HUES6 (cell line): ENCODE results near the gene PRDM15.

Experiments
- H3K27ac ChIP-seq: 2 replicates; pipeline ENCODE4 v1.7.0; 2013; ENCODE audit warnings: low read depth, mild to moderate bottlenecking, low read length, inconsistent platforms
- H3K27me3 ChIP-seq: 2 replicates; pipeline ENCODE4 v1.6.1; 2013; ENCODE audit warnings: low read length; ENCODE audit not compliant: control insufficient read depth, insufficient read depth
- H3K36me3 ChIP-seq: 2 replicates; pipeline ENCODE4 v1.6.1; 2013; ENCODE audit warnings: low read length; ENCODE audit not compliant: control insufficient read depth, insufficient read depth
- H3K4me1 ChIP-seq: 2 replicates; pipeline ENCODE4 v1.6.1; 2013; ENCODE audit warnings: low read length; ENCODE audit not compliant: control insufficient read depth, insufficient read depth
- H3K4me3 ChIP-seq: 2 replicates; pipeline ENCODE4 v1.5.1; 2013; ENCODE audit warnings: low read depth, low read length
- H3K9ac ChIP-seq: one replicate; pipeline ENCODE4 v1.6.1; 2013; ENCODE audit warnings: mild to moderate bottlenecking, low read length
- H3K9me3 ChIP-seq: 2 replicates; pipeline ENCODE4 v1.6.1; 2013; ENCODE audit warnings: low read depth, low read length; ENCODE audit not compliant: control insufficient read depth, insufficient read depth

The PRDM15 gene

DNA sequence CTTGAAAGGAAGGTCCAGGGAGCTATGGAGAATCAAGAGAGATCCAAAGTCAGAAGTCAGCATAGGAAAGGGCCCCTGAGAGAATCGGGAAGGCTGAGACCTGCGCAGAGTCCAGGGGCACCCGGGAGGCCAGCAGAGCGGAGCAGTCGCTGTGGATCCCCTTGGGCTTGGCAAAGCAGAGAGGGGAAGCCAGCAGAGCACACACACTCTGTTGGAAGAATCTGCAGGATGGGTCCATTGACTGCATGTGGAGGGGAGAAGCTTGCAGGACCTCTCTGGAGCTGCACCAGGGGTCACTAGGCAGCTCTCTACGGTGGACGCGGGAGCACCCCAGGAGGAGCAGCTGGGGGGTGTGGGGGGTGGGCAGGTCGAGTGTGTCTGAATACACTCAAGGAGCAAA, 118.7 kb downstream of the PRDM15 start:
- Histone ChIP-seq H3K27ac (no peak overlapping the region), H3K4me3 (no peak overlapping the region), H3K36me3 (peaks cover 10% of the 10 kb centered on the region; the same call in 1 of the 2 replicates), H3K4me1 (peaks cover 61% of the 10 kb centered on the region), H3K9me3 (no peaks in the 10 kb centered on the region), H3K9ac (no peak overlapping the region), H3K27me3 (peaks cover 42% of the 10 kb centered on the region)

DNA sequence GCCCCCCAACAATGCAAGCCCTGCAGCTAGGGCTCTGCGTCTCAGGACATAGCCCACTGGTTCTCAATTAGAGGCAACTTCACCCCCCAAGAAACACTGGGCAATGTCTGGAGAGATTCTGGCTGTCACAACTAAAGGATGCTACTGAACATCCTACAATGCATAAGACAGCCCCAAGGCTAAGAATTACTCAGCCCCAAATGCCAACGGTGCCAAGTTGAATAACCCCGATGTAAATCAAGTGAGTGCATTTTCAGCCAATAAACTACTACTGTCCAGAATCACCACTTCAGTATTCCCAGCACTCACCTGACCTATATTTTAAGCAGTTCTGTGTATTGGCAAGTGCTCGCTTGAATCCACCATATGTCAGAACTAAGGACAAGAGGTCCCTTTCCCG, 119.2 kb downstream of the PRDM15 start:
- Histone ChIP-seq H3K9me3 (no peaks in the 10 kb centered on the region), H3K36me3 (peaks cover 10% of the 10 kb centered on the region; the same call in 1 of the 2 replicates), H3K4me1 (peaks cover 61% of the 10 kb centered on the region), H3K27me3 (peaks cover 37% of the 10 kb centered on the region), H3K27ac (no peak overlapping the region), H3K9ac (no peak overlapping the region), H3K4me3 (no peak overlapping the region)

DNA sequence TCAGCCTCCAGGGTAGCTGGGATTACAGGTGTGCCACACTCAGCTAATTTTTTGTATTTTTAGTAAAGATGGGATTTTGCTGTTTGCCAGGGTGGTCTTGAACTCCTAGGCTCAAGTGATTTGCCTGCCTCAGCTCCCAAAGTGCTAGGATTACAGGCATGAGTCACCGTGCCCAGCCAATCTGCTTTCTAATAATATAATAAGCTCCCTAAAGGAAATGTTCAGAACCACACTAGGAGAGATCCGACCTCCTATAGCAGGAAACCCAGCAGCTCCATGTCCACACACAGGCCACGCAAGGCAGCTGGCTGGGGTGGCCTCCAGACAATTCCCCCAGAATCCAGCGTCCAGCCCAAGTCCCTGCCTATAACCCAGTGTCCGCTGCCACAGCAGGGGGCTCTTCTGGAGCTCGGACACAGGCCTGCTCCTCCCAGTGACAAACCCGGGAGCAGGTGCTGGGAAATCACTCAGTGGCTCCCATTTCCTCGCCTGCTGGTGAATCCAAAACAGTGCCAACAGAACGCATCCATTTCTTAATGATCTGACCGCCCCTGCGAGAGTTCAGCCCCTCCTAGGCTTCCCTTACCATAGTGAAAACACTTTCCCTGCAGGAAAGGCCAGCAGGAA, 119.8 kb downstream of the PRDM15 start:
- peaks cover 31% of the 10 kb centered on the region for H3K27me3 ChIP-seq
- no peak overlapping the region for H3K27ac ChIP-seq
- no peak overlapping the region for H3K9ac ChIP-seq
- no peaks in the 10 kb centered on the region for H3K9me3 ChIP-seq
- H3K4me3 ChIP-seq, result no peak overlapping the region
- H3K36me3 ChIP-seq, result peaks cover 10% of the 10 kb centered on the region; the same call in 1 of the 2 replicates
- peaks cover 61% of the 10 kb centered on the region for H3K4me1 ChIP-seq

DNA sequence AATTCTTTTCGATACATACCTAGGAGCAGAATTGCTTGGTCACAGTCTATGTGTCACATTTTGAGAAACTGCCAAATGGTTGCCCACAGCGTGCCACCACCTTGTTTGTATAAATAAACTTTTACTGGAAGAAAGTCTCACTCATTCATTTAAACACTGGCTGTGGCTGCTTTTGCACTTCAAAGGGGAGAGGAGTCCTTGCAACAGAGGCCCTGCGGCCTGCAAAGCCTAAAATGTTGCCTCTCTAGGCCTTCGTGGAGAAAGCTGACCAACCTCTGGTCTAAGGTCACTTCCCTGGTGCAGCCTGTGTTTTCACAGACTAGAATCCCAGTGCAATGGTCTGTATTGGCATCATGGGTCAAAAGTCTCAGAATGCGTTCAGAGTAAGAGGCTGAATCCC, 120.6 kb downstream of the PRDM15 start:
- Histone ChIP-seq H3K27ac (no peak overlapping the region), H3K9me3 (no peaks in the 10 kb centered on the region), H3K36me3 (peaks cover 10% of the 10 kb centered on the region; the same call in 1 of the 2 replicates), H3K4me1 (peaks cover 61% of the 10 kb centered on the region), H3K9ac (no peak overlapping the region), H3K27me3 (peaks cover 23% of the 10 kb centered on the region), H3K4me3 (no peak overlapping the region)

DNA sequence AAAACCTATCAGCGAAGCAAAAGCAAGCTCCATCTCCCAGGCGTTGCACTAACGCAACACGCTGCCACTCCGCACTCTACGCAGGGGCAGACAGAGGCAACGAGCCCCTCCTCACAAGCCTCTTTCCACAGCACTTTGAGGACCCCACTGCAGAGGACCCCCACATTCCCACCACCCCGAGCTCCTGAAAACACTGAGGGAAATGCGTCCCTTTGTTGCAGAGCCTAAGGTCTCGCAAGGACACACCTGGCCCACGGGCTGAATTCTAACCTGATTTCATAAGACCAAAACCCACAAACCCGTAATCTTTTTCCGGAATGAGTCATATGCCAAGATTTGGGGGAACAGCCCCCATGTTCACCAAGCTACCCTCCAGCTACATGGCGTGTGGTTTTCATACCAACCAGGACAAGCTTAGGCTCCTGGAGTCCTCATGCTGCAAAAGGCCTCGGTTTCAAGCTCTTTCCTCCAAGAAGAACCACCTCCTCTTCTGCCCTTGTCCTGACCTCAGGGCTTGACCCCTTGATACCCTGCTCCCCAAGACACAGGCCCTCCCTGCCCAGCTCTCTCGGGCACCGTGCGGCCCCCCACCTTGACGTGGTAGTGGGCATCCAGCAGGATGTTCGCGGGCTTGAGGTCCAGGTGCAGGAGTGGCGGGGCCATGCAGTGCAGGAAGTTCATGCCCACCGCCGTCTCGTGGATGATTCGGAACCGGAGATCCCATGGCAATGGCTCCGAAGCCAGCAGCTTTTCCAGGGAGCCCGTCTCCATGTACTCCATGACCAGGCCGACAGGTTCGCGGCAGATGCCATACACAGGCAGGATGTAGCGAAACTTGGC, 123.0 kb downstream of the PRDM15 start:
- H3K27me3 ChIP-seq, result peaks cover 5% of the 10 kb centered on the region; the same call in 1 of the 2 replicates
- H3K36me3 ChIP-seq, result peaks cover 10% of the 10 kb centered on the region; the same call in 1 of the 2 replicates
- H3K4me1 ChIP-seq, result peaks cover 67% of the 10 kb centered on the region

DNA sequence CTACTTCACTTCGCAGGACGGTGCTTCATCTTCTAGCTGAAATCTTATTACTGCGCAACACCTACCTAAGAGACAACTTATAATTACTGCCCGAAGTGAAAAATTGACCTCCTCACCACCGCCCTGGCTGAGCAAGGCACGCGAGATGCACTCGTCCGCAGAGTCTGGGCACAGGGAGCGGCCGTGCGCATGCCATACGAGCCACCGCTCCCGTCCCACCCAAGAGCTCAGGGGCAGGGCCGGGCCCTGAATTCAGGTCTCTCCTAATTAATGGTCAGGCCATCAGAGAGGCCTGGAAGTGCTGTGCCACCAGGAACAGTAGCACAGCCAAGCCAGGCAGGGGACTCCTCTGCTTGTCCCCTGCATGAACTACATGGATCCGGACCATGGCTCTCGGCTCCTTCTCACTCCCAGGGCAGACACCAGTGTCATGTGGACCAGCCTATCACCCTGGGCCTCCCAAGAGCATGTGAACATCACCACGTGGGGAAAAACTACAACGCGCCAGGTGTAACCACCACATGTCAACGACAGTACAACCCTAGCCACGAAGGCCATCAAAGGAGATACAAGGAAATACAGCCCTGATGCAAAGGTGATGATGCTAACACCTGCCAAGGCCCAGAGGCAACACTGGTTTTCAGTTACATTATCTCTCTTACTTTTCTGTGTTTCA, 123.7 kb downstream of the PRDM15 start:
- peaks cover 12% of the 10 kb centered on the region; the same call in 1 of the 2 replicates for H3K36me3 ChIP-seq
- no peaks in the 10 kb centered on the region for H3K9me3 ChIP-seq
- no peak overlapping the region for H3K27ac ChIP-seq
- no peaks in the 10 kb centered on the region for H3K27me3 ChIP-seq
- no peak overlapping the region for H3K9ac ChIP-seq
- peaks cover 66% of the 10 kb centered on the region for H3K4me1 ChIP-seq
- H3K4me3 ChIP-seq, result no peak overlapping the region

More for the DNA sequence above, 123.0 kb downstream of the PRDM15 start:
- no peaks in the 10 kb centered on the region for H3K9me3 ChIP-seq
- no peak overlapping the region for H3K9ac ChIP-seq
- no peak overlapping the region for H3K4me3 ChIP-seq
- H3K27ac ChIP-seq, result no peak overlapping the region

DNA sequence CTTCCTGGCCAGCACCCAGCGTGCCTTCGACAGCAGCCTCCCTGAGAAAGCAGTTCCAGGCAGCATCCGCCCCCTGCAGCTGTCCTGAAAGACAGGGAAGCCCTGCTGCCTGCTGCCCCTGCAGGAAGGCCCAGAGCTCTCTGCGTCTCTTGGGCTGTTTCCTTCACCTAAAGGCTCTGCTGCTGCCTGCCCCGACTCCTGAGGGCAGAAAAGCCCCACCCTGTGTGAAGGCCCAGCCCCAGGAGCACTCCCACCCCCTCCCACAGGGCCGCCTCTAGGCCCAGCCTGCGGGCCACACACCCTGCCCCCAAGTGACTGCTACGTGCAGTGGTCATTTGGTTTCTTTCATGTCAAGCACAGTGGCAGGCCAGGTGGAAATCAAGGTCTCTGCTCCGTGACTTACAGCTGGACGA, 124.7 kb downstream of the PRDM15 start:
- no peak overlapping the region for H3K9ac ChIP-seq

DNA sequence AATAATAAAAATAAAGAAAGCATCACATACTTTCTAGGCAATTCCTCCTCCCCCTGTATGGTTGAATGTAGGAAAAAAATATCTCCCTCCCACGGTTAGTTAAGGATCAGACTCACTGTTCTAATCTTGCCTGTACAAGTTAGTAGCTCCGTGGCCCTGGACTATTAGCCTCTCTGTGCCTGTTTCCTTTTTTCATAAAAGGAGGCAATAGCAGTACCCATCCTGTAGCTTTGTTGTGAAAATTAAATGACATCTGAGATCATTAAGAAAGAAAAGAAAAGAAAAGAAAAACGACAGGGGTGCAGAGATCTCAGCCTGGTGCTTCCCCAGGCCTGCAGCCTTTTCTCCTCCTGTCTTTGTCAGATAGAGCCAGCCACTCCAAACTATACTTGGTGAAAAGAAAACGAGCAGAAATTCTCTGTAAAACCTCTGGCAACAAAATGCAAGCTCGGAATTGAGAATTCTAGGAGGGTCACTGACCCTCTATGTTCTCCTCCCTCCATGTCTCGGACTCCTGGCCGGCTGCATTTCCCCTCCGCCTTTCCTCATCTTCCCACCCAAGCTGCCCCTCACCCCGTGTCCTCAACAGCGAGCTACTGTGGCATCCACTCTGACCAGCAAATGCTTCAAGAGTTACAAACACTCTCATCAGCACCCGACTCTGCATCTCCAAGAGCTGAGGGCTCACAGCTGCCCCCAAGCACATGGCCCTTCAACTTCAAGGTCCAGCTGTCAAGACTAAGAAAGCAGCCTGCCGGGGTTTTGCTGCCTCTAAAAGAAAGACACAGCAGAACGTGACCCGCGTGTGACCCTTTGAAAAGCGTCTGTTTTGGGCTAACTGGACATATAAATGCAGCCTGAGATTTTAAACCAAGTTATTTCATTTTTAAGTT, 125.9 kb downstream of the PRDM15 start:
- H3K4me3 ChIP-seq, result no peak overlapping the region
- peaks cover 49% of the 10 kb centered on the region for H3K4me1 ChIP-seq
- H3K9ac ChIP-seq, result no peak overlapping the region
- H3K27me3 ChIP-seq, result no peaks in the 10 kb centered on the region
- H3K9me3 ChIP-seq, result no peaks in the 10 kb centered on the region
- no peak overlapping the region for H3K27ac ChIP-seq
- H3K36me3 ChIP-seq, result peaks cover 24% of the 10 kb centered on the region

More for the DNA sequence above, 124.7 kb downstream of the PRDM15 start:
- Histone ChIP-seq H3K9me3 (no peaks in the 10 kb centered on the region), H3K36me3 (peaks cover 16% of the 10 kb centered on the region; the same call in 1 of the 2 replicates), H3K4me1 (peaks cover 61% of the 10 kb centered on the region), H3K4me3 (no peak overlapping the region), H3K27me3 (no peaks in the 10 kb centered on the region), H3K27ac (no peak overlapping the region)

DNA sequence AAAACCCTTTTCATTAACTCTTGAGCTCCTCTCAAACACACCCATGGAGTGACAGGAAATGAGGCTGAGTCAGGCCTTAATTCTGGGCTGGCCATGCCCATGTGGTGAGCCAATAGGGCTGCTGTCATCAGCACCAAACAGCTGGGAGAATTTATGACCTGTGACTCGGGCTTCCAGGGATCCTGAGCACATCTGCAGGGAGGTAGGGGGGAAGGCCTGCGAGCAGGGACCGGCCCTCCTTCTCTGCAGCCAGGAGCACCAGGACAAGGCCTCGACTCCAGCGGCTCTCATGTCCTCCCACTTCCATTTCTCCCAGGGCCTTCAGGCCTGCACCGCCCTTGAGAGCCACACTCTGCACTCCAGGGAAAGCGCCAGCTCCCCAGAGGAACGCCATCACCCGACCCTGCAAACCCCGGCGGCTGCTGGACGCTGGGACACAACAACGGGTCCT, 126.9 kb downstream of the PRDM15 start:
- no peaks in the 10 kb centered on the region for H3K27me3 ChIP-seq
- no peaks in the 10 kb centered on the region for H3K9me3 ChIP-seq
- H3K36me3 ChIP-seq, result peaks cover 30% of the 10 kb centered on the region
- no peak overlapping the region for H3K9ac ChIP-seq
- H3K27ac ChIP-seq, result no peak overlapping the region
- H3K4me1 ChIP-seq, result peaks cover 49% of the 10 kb centered on the region
- H3K4me3 ChIP-seq, result no peak overlapping the region

DNA sequence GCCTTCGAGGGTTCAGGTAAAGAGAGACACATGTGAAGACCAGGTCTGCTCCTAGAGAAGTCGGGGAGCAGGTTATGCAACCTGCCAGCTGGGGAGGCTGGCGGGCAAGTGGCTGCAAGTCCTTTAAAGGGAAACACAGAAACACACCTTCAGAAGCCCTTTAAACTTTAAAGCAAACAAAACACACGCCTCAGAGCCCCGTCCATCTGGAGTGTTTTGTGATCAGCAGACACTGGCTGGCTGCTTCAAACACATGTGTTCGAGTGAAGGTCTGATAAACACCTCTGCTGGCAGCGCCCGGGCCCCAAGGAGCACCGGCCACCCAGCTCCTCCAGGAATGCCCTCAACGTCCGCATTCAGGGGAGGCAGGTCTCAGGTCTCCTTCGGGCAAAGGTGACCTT, 127.5 kb downstream of the PRDM15 start:
- Histone ChIP-seq H3K36me3 (peaks cover 33% of the 10 kb centered on the region), H3K27ac (no peak overlapping the region), H3K9me3 (no peaks in the 10 kb centered on the region), H3K9ac (peak overlapping the region; percentile 1), H3K4me3 (no peak overlapping the region), H3K4me1 (peaks cover 49% of the 10 kb centered on the region), H3K27me3 (no peaks in the 10 kb centered on the region)
